Psoas muscle (tissue), 8 donors: ENCODE results near the gene EPHB1. TPM values are rescaled to one million over a fixed set of nuclear protein-coding genes. Genes with fewer than 3 reads are reported as not detected.

Experiments
- ATAC-seq, 4 donors: fragments of 200-7000 bp; cut with Tn5 transposase; one replicate each; pipeline ENCODE4 v1.9.1; 2020; ENCODE audit warnings: moderate library complexity in 3 of 4, mild to moderate bottlenecking in 2 of 4
- DNase-seq, 2 donors: peaks; one replicate each; pipeline ENCODE4 v3.0.0-alpha.2; 2020
- H3K27ac ChIP-seq: fragments of 200-600 bp; one replicate; pipeline ENCODE4 v1.8.0; 2022
- H3K27me3 ChIP-seq, 3 donors: fragments of 200-600 bp in 1 of 3; one replicate each; pipeline versions ENCODE4 v1.6.1 to v1.8.0; 2013 to 2022; ENCODE audit warnings: low read length in 2 of 3, mild to moderate bottlenecking in 2 of 3, moderate library complexity in 1 of 3; ENCODE audit not compliant: insufficient read depth in 3 of 3
- H3K36me3 ChIP-seq, 2 donors: fragments of 200-600 bp in 1 of 2; one replicate each; pipeline versions ENCODE4 v1.6.1 to v1.8.0; 2013 to 2022; ENCODE audit warnings: low read depth in 1 of 2, mild to moderate bottlenecking in 1 of 2, moderate library complexity in 1 of 2; ENCODE audit not compliant: insufficient read depth in 1 of 2
- H3K4me1 ChIP-seq: fragments of 200-600 bp; one replicate; pipeline ENCODE4 v1.8.0; 2022
- H3K4me3 ChIP-seq: fragments of 200-600 bp; one replicate; pipeline ENCODE4 v1.8.0; 2022; ENCODE audit warnings: mild to moderate bottlenecking
- H3K9me3 ChIP-seq: fragments of 200-600 bp; one replicate; pipeline ENCODE4 v1.8.0; 2022
- CTCF ChIP-seq: fragments of 200-600 bp; IDR thresholded peaks from one replicate; pipeline ENCODE4 v1.8.0; 2022; ENCODE audit warnings: antibody characterized with exemption
- WGBS, 3 donors: extraction: QIAGEN DNeasy Blood & Tissue Kit; methylation state at CpG; one replicate each; pipeline versions ENCODE4 v1.1.6 to v1.1.7; 2013; 5-methylcytosine and 5-hydroxymethylcytosine counted together
- intact Hi-C, 2 donors: fragments of 100-400 bp; cut with DNase I; formaldehyde crosslinking; loops; one replicate each; pipeline versions ENCODE4 v1.11.0 to v1.14.2; 2022
- polyA plus RNA-seq, 3 donors: library from polyadenylated mRNA; stranded (reverse); fragments of 200-250 nt; gene quantifications; one replicate each; pipeline ENCODE4 v1.2.3, GENCODE V29; 2013
- total RNA-seq, 4 donors: library from RNA; stranded (reverse); fragmentation: NEBNext Ultra II Directional in 2 of 4; extraction: Animal tissue kit (Norgen Biotek cat#: 25700) in 2 of 4; gene quantifications; one replicate each; pipeline versions ENCODE4 v1.2.1 to v1.2.4, GENCODE V29; 2021 to 2023
- donor health status: healthy with polysubstance abuse.
- donor health status: DM: no; HTN: no; CAD: no; lungs with moderate emphysema.
- donor health status: Bipolar disorder and iron deficiency.
- donor health status: healthy.
- donor health status: DM: yes; HTN: yes; CAD: no.
- donor health status: DM: no; HTN: no; CAD: no.
- donor health status: DM: no; HTN: no; CAD: no.
- donor health status: DM: yes; HTN: yes; CAD: no.

Gene EPHB1
- total and polyA plus RNA-seq, 7 donors: 0.85 to 6.3 (median 2.0) TPM

GRCh38 chr3:135203026-135203425, 408.0 kb downstream of the EPHB1 start:
- no peak for TF ChIP-seq CTCF
- ATAC-seq (no peak), DNase-seq (no peak)
- WGBS, 3 donors: 97 to 100% (median 97%) methylated on average over 3 of the region's 3 CpGs
- intact Hi-C loops: no loop called here
- Histone ChIP-seq H3K4me3 (no peak overlapping the region), H3K36me3 (no peaks in the 10 kb centered on the region), H3K27me3 (no peaks in the 10 kb centered on the region), H3K9me3 (no peaks in the 10 kb centered on the region), H3K4me1 (no peaks in the 10 kb centered on the region), H3K27ac (no peak overlapping the region)

- Histone ChIP-seq H3K27ac (peak overlapping the region; percentile 30), H3K4me3 (no peak overlapping the region), H3K4me1 (peaks cover 33% of the 10 kb centered on the region), H3K27me3 (no peaks in the 10 kb centered on the region), H3K9me3 (no peaks in the 10 kb centered on the region), H3K36me3 (no peaks in the 10 kb centered on the region)
- no peak for ATAC-seq
- WGBS, 3 donors: 54 to 62% (median 57%) methylated on average over 5 of the region's 5 CpGs
- no peak for DNase-seq
- intact Hi-C loops: loop anchor here in 1 of 2 donors (5.0 kb wide), 1 partner anchor 61 kb away; no protein-coding TSS in a partner anchor
- TF ChIP-seq CTCF: no peak
Measured at GRCh38 chr3:135213213-135213612, 418.2 kb downstream of the EPHB1 start.

- ATAC-seq (no peak), DNase-seq (no peak)
- Histone ChIP-seq H3K36me3 (no peaks in the 10 kb centered on the region), H3K9me3 (no peaks in the 10 kb centered on the region), H3K27me3 (no peaks in the 10 kb centered on the region), H3K4me3 (no peak overlapping the region), H3K27ac (peak overlapping the region; percentile 30), H3K4me1 (peaks cover 39% of the 10 kb centered on the region)
- intact Hi-C loops: loop anchor here in 1 of 2 donors (5.0 kb wide), 1 partner anchor 62 kb away; no protein-coding TSS in a partner anchor
- 75 to 86% (median 77%) methylated on average over 5 of the region's 5 CpGs for WGBS, 3 donors
- no peak for TF ChIP-seq CTCF
Measured at GRCh38 chr3:135213822-135214221, 418.8 kb downstream of the EPHB1 start.

- 77 to 99% (median 78%) methylated on average over 5 of the region's 5 CpGs for WGBS, 3 donors
- Histone ChIP-seq H3K36me3 (no peaks in the 10 kb centered on the region), H3K4me3 (no peak overlapping the region), H3K4me1 (peaks cover 44% of the 10 kb centered on the region), H3K27me3 (no peaks in the 10 kb centered on the region), H3K9me3 (no peaks in the 10 kb centered on the region), H3K27ac (peak overlapping the region; percentile 30)
- DNase-seq (no peak), ATAC-seq (no peak)
- TF ChIP-seq CTCF: no peak
- intact Hi-C loops: loop anchor here in 1 of 2 donors (5.0 kb wide), 1 partner anchor 62 kb away; no protein-coding TSS in a partner anchor
Measured at GRCh38 chr3:135214400-135214799, 419.3 kb downstream of the EPHB1 start.

GRCh38 chr3:135215516-135215915, 420.5 kb downstream of the EPHB1 start:
- 86 to 90% (median 89%) methylated on average over 6 of the region's 6 CpGs for WGBS, 3 donors
- H3K9me3 ChIP-seq: no peaks in the 10 kb centered on the region
- no peak for DNase-seq
- H3K27me3 ChIP-seq: no peaks in the 10 kb centered on the region
- H3K27ac ChIP-seq: peak overlapping the region; percentile 42
- ATAC-seq: no peak
- intact Hi-C loops: loop anchor here (5.0 kb wide), 1 partner anchor 78 kb away; no protein-coding TSS in a partner anchor
- H3K36me3 ChIP-seq: no peaks in the 10 kb centered on the region
- no peak overlapping the region for H3K4me3 ChIP-seq
- peaks cover 44% of the 10 kb centered on the region for H3K4me1 ChIP-seq
- TF ChIP-seq CTCF: no peak
